ENCODE results near the gene PSAT1. TPM values are rescaled to one million over a fixed set of nuclear protein-coding genes. Genes with fewer than 3 reads are reported as not detected.

The PSAT1 gene
- total RNA-seq, 1 donor from 2014 or later: 1.9 TPM

- Histone ChIP-seq H3K9me3 (no peaks in the 10 kb centered on the region), H3K27ac (no peak overlapping the region), H3K36me3 (no peaks in the 10 kb centered on the region), H3K27me3 (no peaks in the 10 kb centered on the region), H3K4me1 (no peaks in the 10 kb centered on the region), H3K4me3 (no peak overlapping the region)
- intact Hi-C loops (cut with DNase I): no loop called here
- no peak for DNase-seq (ENCODE audit: low spot score in 2 of 2)
- TF ChIP-seq CTCF (IDR thresholded peaks at IDR 0.05): no peak
These were observed 7.4 kb downstream of the PSAT1 start for GRCh38 chr9:78304357-78304756.

GRCh38 chr9:78306222-78307076, 9.5 kb downstream of the PSAT1 start:
- Histone ChIP-seq H3K4me3 (no peak overlapping the region), H3K27me3 (no peaks in the 10 kb centered on the region), H3K9me3 (no peaks in the 10 kb centered on the region), H3K4me1 (no peaks in the 10 kb centered on the region), H3K27ac (no peak overlapping the region), H3K36me3 (no peaks in the 10 kb centered on the region)
- DNase-seq (ENCODE audit: low spot score in 2 of 2): no peak
- intact Hi-C loops (cut with DNase I): no loop called here
- no peak for TF ChIP-seq CTCF (IDR thresholded peaks at IDR 0.05)

GRCh38 chr9:78307360-78307759, 10.4 kb downstream of the PSAT1 start:
- Histone ChIP-seq H3K9me3 (no peaks in the 10 kb centered on the region), H3K4me1 (no peaks in the 10 kb centered on the region), H3K27me3 (no peaks in the 10 kb centered on the region), H3K27ac (no peak overlapping the region), H3K4me3 (no peak overlapping the region), H3K36me3 (no peaks in the 10 kb centered on the region)
- intact Hi-C loops (cut with DNase I): no loop called here
- no peak for TF ChIP-seq CTCF (IDR thresholded peaks at IDR 0.05)
- no peak for DNase-seq (ENCODE audit: low spot score in 2 of 2)

GRCh38 chr9:78309066-78309465, 12.1 kb downstream of the PSAT1 start:
- Histone ChIP-seq H3K27me3 (no peaks in the 10 kb centered on the region), H3K4me1 (no peaks in the 10 kb centered on the region), H3K27ac (no peak overlapping the region), H3K36me3 (no peaks in the 10 kb centered on the region), H3K4me3 (no peak overlapping the region), H3K9me3 (no peaks in the 10 kb centered on the region)
- intact Hi-C loops (cut with DNase I): no loop called here
- no peak for TF ChIP-seq CTCF (IDR thresholded peaks at IDR 0.05)
- peak in 1 of 2 donors; percentile 13 for DNase-seq (ENCODE audit: low spot score in 2 of 2)

GRCh38 chr9:78311075-78311474, 14.2 kb downstream of the PSAT1 start:
- Histone ChIP-seq H3K9me3 (no peaks in the 10 kb centered on the region), H3K36me3 (no peaks in the 10 kb centered on the region), H3K27me3 (no peaks in the 10 kb centered on the region), H3K4me1 (no peaks in the 10 kb centered on the region), H3K27ac (no peak overlapping the region), H3K4me3 (no peak overlapping the region)
- no peak for TF ChIP-seq CTCF (IDR thresholded peaks at IDR 0.05)
- DNase-seq (ENCODE audit: low spot score in 2 of 2): no peak
- intact Hi-C loops (cut with DNase I): no loop called here

All from ascending aorta (tissue), 2 donors.